ENCODE measurements around the gene KCNQ1. TPM values are rescaled to one million over a fixed set of nuclear protein-coding genes. Genes with fewer than 3 reads are reported as not detected.

KCNQ1 gene
- total and polyA plus RNA-seq, 2 donors (not counting 1 experiment from before 2014, with no cell fraction given): 21.5 to 28.8 TPM

DNA sequence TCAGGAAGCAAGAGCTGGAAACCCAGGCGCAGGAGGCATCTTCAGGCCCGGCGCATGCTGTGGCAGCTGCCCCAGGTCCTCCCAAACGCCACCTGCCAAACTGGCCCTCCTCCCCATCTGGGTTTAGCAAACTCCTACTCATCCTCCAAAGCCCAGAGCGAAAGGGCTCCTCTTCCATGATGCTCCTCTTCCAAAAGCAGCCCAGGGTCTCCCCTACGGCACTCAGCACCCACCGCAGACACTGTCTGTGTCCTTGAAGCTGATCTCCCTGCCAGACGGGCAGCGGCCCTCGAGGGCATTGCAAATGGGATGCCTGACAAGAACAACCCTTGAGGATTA is 414.9 kb downstream of the KCNQ1 start:
- peaks cover 4% of the 10 kb centered on the region for H3K4me1 Mint-ChIP-seq
- no peak overlapping the region for H3K27ac Mint-ChIP-seq
- peaks cover 36% of the 10 kb centered on the region for H3K27me3 Mint-ChIP-seq
- peaks cover 0 to 21% (median 8%) of the 10 kb centered on the region in 4 experiments for H3K27me3 ChIP-seq (replicated peaks in 1 of 4; ENCODE audit: control extremely low read depth in 1 of 4, control insufficient read depth in 3 of 4, insufficient read depth in 4 of 4, low read length in 3 of 4)
- no peak overlapping the region for H3K27ac ChIP-seq (ENCODE audit: low read length in 2 of 2)
- H4K20me1 ChIP-seq (ENCODE audit: control insufficient read depth, insufficient read depth, low read length, poor library complexity, severe bottlenecking): no peaks in the 10 kb centered on the region
- TF ChIP-seq, protein P1, sequence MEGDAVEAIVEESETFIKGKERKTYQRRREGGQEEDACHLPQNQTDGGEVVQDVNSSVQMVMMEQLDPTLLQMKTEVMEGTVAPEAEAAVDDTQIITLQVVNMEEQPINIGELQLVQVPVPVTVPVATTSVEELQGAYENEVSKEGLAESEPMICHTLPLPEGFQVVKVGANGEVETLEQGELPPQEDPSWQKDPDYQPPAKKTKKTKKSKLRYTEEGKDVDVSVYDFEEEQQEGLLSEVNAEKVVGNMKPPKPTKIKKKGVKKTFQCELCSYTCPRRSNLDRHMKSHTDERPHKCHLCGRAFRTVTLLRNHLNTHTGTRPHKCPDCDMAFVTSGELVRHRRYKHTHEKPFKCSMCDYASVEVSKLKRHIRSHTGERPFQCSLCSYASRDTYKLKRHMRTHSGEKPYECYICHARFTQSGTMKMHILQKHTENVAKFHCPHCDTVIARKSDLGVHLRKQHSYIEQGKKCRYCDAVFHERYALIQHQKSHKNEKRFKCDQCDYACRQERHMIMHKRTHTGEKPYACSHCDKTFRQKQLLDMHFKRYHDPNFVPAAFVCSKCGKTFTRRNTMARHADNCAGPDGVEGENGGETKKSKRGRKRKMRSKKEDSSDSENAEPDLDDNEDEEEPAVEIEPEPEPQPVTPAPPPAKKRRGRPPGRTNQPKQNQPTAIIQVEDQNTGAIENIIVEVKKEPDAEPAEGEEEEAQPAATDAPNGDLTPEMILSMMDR (IDR thresholded peaks at IDR 0.05): no peak
- H3K4me3 ChIP-seq (ENCODE audit: control extremely low read depth in 1 of 5, extremely low read depth in 1 of 5, insufficient read depth in 1 of 5, low read depth in 2 of 5, low read length in 4 of 5): no peak overlapping the region
- no peaks in the 10 kb centered on the region for H3K36me3 ChIP-seq (replicated peaks in 1 of 2; ENCODE audit: control extremely low read depth in 1 of 2, control insufficient read depth in 1 of 2, extremely low read depth in 1 of 2, insufficient read depth in 2 of 2, low read length in 1 of 2)
- no peaks in the 10 kb centered on the region for H3K9me3 ChIP-seq (ENCODE audit: control extremely low read depth in 1 of 3, control insufficient read depth in 2 of 3, insufficient read depth in 1 of 3, low read length in 2 of 3)
- DNase-seq (no peak), ATAC-seq (ENCODE audit: low read depth) (no peak)
- intact Hi-C loops (cut with micrococcal nuclease): no loop called here
- ChIA-PET POLR2A (no interaction called here), CTCF (no interaction called here)
- H3K4me3 Mint-ChIP-seq: no peak overlapping the region
- H3K79me2 ChIP-seq (ENCODE audit: control insufficient read depth, insufficient read depth, low read length): no peaks in the 10 kb centered on the region
- no peak overlapping the region for H3K9ac ChIP-seq (ENCODE audit: low read length)
- no peaks in the 10 kb centered on the region for H3K4me1 ChIP-seq (ENCODE audit: control insufficient read depth in 2 of 2, insufficient read depth in 2 of 2, low read length in 2 of 2)
- no peaks in the 10 kb centered on the region for H3K9me3 Mint-ChIP-seq (ENCODE audit: insufficient read depth)
- 93% methylated on average over 10 of the region's 10 CpGs for WGBS (ENCODE audit: insufficient coverage)
- no peak overlapping the region for H2AFZ ChIP-seq (ENCODE audit: insufficient read depth, low read depth, low read length, poor library complexity, severe bottlenecking)
- no peak overlapping the region for H3K4me2 ChIP-seq (replicated peaks; ENCODE audit: low read depth, low read length, poor library complexity, severe bottlenecking)

DNA sequence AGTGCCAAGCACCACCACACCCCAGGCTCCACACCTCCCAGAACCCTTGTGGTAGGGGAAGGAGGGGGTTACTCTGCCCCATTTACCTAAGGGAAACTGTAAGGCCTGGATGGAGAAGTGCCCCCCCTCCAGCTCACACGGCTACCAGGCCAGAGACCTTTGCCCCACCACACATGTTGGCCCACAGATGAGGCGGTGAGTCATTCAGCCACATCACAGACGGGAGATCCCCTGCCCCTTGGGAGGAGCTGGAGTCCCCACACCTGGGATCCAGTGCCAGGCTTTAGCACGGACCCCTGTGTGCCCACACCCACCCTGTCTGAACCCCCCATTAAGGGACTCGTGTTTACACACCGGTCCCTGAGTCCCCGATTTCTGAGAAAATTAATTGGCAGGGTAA is 415.8 kb downstream of the KCNQ1 start:
- Mint-ChIP-seq H3K27ac (no peak overlapping the region), H3K27me3 (peaks cover 40% of the 10 kb centered on the region), H3K4me1 (peaks cover 4% of the 10 kb centered on the region), H3K9me3 (ENCODE audit: insufficient read depth) (no peaks in the 10 kb centered on the region), H3K4me3 (no peak overlapping the region)
- no peaks in the 10 kb centered on the region for H3K36me3 ChIP-seq (replicated peaks in 1 of 2; ENCODE audit: control extremely low read depth in 1 of 2, control insufficient read depth in 1 of 2, extremely low read depth in 1 of 2, insufficient read depth in 2 of 2, low read length in 1 of 2)
- intact Hi-C loops (cut with micrococcal nuclease): no loop called here
- H3K79me2 ChIP-seq (ENCODE audit: control insufficient read depth, insufficient read depth, low read length): no peaks in the 10 kb centered on the region
- no peaks in the 10 kb centered on the region for H3K4me1 ChIP-seq (ENCODE audit: control insufficient read depth in 2 of 2, insufficient read depth in 2 of 2, low read length in 2 of 2)
- CTCF ChIA-PET: interaction anchor here (1.8 kb wide), 1 partner anchor 327 kb away, joined by 5 read pairs; no protein-coding TSS in a partner anchor
- no peaks in the 10 kb centered on the region for H3K9me3 ChIP-seq (ENCODE audit: control extremely low read depth in 1 of 3, control insufficient read depth in 2 of 3, insufficient read depth in 1 of 3, low read length in 2 of 3)
- no peak for TF ChIP-seq EZH2 (IDR thresholded peaks at IDR 0.05; ENCODE audit: borderline replicate concordance, insufficient read depth, low read depth, low read length, poor library complexity, severe bottlenecking)
- TF ChIP-seq, protein P1 (IDR thresholded peaks at IDR 0.05): no peak
- DNase-seq (no peak), ATAC-seq (ENCODE audit: low read depth) (peak; percentile 79)
- POLR2A ChIA-PET: no interaction called here
- H3K27me3 ChIP-seq (replicated peaks in 1 of 4; ENCODE audit: control extremely low read depth in 1 of 4, control insufficient read depth in 3 of 4, insufficient read depth in 4 of 4, low read length in 3 of 4): peaks cover 0 to 18% (median 8%) of the 10 kb centered on the region in 4 experiments
- H3K4me3 ChIP-seq (ENCODE audit: control extremely low read depth in 1 of 5, extremely low read depth in 1 of 5, insufficient read depth in 1 of 5, low read depth in 2 of 5, low read length in 4 of 5): no peak overlapping the region
- H3K9ac ChIP-seq (ENCODE audit: low read length): no peak overlapping the region
- H3K4me2 ChIP-seq (replicated peaks; ENCODE audit: low read depth, low read length, poor library complexity, severe bottlenecking): no peak overlapping the region
- no peaks in the 10 kb centered on the region for H4K20me1 ChIP-seq (ENCODE audit: control insufficient read depth, insufficient read depth, low read length, poor library complexity, severe bottlenecking)
- H3K27ac ChIP-seq (ENCODE audit: low read length in 2 of 2): no peak overlapping the region
- no peak overlapping the region for H2AFZ ChIP-seq (ENCODE audit: insufficient read depth, low read depth, low read length, poor library complexity, severe bottlenecking)
- WGBS (ENCODE audit: insufficient coverage): 58% methylated on average over 4 of the region's 7 CpGs

All from B cell (primary cell).